Astrocyte of the spinal cord (primary cell): Measurements from ENCODE around the gene SUSD4.

Source experiments
- DNase-seq: peaks from one replicate; pipeline ENCODE4 v3.0.0; 2011; ENCODE audit warnings: low read depth, low spot score
- H3K4me3 ChIP-seq: 2 replicates; pipeline ENCODE4 v1.5.1; 2011; ENCODE audit warnings: low read depth, mild to moderate bottlenecking, low read length, moderate library complexity
- CTCF ChIP-seq: IDR thresholded peaks from 2 replicates; pipeline ENCODE4 v1.5.1; 2012; ENCODE audit warnings: low read depth, mild to moderate bottlenecking, low read length, inconsistent platforms
- in situ Hi-C: cut with HindIII; loops from 2 replicates; pipeline ENCODE4 v1.10.0; 2017; ENCODE audit warnings: low sequenced_read_pairs

Gene SUSD4

GRCh38 chr1:223332997-223333396 lies 31.0 kb downstream of the SUSD4 start:
- in situ Hi-C loops: no loop called here
- no peak for DNase-seq
- TF ChIP-seq CTCF: no peak
- H3K4me3 ChIP-seq: no peak overlapping the region

- in situ Hi-C loops: no loop called here
- H3K4me3 ChIP-seq: no peak overlapping the region
- TF ChIP-seq CTCF: no peak
- peak; percentile 53 for DNase-seq
Observed at GRCh38 chr1:223331929-223332328, 32.0 kb downstream of the SUSD4 start.

- DNase-seq: peak; percentile 1
- TF ChIP-seq CTCF: no peak
- no peak overlapping the region for H3K4me3 ChIP-seq
- in situ Hi-C loops: no loop called here
Observed at GRCh38 chr1:223331301-223331700, 32.7 kb downstream of the SUSD4 start.

DNA sequence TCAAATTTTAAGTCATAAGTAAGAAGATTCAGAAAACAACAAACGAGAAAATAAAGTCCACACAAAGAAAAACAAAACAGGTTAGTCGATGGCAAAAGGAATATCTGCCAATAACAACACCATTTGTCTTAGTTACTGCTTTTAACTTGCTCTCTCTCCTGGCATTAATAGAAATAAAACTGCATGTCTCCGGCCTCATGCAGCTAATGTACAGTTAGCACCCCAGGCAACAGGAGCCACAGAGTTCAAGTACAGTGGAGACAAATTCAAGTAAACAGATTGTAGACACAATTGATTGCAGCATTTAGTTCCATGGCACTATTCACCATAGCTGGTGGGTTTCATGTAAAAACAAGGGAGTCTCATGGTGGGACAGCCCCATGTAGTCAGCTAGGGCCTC lies 33.5 kb downstream of the SUSD4 start:
- no peak for TF ChIP-seq CTCF
- no peak overlapping the region for H3K4me3 ChIP-seq
- DNase-seq: peak; percentile 4
- in situ Hi-C loops: no loop called here

DNA sequence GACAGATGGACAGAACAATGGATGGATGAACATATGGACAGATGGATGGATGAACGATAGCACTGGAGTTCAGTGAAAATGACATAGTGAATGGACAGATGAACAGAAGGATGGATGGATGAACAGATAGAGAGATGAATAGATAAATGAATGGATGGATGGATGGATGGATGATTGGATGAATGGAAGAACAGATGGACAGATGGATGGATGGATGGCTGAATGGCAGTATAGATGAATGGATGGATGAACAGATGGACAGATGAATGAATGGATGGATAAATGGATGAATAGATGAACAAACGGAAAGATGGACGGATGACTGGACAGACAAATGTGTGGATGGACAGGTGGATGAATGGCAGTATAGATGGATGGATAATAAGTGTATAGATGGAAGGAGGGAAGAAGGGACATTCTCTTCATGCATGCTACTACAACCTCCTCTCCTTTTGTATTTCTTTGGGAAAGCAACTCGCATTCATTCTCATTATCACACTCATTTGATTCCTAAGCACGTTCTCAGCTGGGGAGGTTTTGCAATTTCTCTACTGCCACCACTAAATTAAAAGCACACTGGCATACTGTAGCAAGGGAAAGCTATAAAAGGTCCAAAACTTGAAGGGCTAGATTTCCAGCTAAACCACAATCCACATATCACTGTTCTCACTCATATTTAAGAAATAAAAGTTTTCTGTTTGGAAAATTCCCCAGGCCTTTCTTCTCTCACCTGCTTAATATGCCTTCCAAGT lies 34.1 kb downstream of the SUSD4 start:
- TF ChIP-seq CTCF: no peak
- H3K4me3 ChIP-seq: no peak overlapping the region
- no peak for DNase-seq
- in situ Hi-C loops: no loop called here

DNA sequence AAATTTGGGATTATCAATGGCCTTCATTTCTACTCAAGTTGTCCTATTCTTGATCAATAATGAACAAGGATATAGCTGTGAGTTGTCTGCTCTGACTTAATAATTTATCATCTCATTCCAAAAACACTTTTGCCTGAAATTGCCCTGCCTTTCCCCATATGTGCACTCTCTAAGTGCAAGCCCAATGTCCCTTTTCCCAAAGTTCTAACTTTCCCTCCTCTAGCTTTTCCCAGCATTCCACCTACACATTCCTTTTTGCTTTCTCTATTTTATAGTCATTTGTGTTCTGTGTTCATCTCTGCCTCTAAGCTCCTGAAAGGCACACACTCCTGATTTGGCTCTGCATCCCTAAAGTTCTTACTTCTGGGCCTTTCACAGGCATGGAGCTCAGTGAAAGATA lies 34.7 kb downstream of the SUSD4 start:
- TF ChIP-seq CTCF: no peak
- no peak for DNase-seq
- in situ Hi-C loops: no loop called here

More for the DNA sequence above, 34.7 kb downstream of the SUSD4 start:
- no peak overlapping the region for H3K4me3 ChIP-seq
